Measurements from ENCODE around the gene KCNJ12.
A peak's percentile ranks its signal among the peaks of the same experiment; 100 is the strongest.

Gene KCNJ12

GRCh38 chr17:21368545-21369246, 7.5 kb upstream of the KCNJ12 start:
- no peak for DNase-seq (ENCODE audit: low spot score)

GRCh38 chr17:21369395-21369794, 6.8 kb upstream of the KCNJ12 start:
- no peak for DNase-seq (ENCODE audit: low spot score)

GRCh38 chr17:21370430-21370829, 5.7 kb upstream of the KCNJ12 start:
- no peak for DNase-seq (ENCODE audit: low spot score)

GRCh38 chr17:21371511-21372081, 4.6 kb upstream of the KCNJ12 start:
- DNase-seq (ENCODE audit: low spot score): peak; percentile 81

GRCh38 chr17:21372256-21372954, 3.8 kb upstream of the KCNJ12 start:
- DNase-seq (ENCODE audit: low spot score): no peak

- DNase-seq (ENCODE audit: low spot score): no peak
Measured at GRCh38 chr17:21373036-21373435, 3.1 kb upstream of the KCNJ12 start.

GRCh38 chr17:21373696-21374440, 2.3 kb upstream of the KCNJ12 start:
- DNase-seq (ENCODE audit: low spot score): no peak

GRCh38 chr17:21374441-21375161, 1.6 kb upstream of the KCNJ12 start:
- no peak for DNase-seq (ENCODE audit: low spot score)

GRCh38 chr17:21375162-21375560, 996 bp upstream of the KCNJ12 start:
- no peak for DNase-seq (ENCODE audit: low spot score)

- DNase-seq (ENCODE audit: low spot score): no peak
Measured at GRCh38 chr17:21375757-21376080, 438 bp upstream of the KCNJ12 start.

- no peak for DNase-seq (ENCODE audit: low spot score)
Measured at GRCh38 chr17:21376759-21377690, 868 bp downstream of the KCNJ12 start.

GRCh38 chr17:21377705-21378396, 1.7 kb downstream of the KCNJ12 start:
- DNase-seq (ENCODE audit: low spot score): no peak

- peak; percentile 67 for DNase-seq (ENCODE audit: low spot score)
Measured at GRCh38 chr17:21378553-21378952, 2.4 kb downstream of the KCNJ12 start.

GRCh38 chr17:21379080-21379711, 3.0 kb downstream of the KCNJ12 start:
- DNase-seq (ENCODE audit: low spot score): peak; percentile 94

GRCh38 chr17:21380659-21381058, 4.5 kb downstream of the KCNJ12 start:
- no peak for DNase-seq (ENCODE audit: low spot score)

- no peak for DNase-seq (ENCODE audit: low spot score)
Measured at GRCh38 chr17:21381076-21381706, 5.0 kb downstream of the KCNJ12 start.

- DNase-seq (ENCODE audit: low spot score): no peak
Measured at GRCh38 chr17:21382560-21383495, 6.7 kb downstream of the KCNJ12 start.

GRCh38 chr17:21385281-21385845, 9.2 kb downstream of the KCNJ12 start:
- DNase-seq (ENCODE audit: low spot score): peak; percentile 94
